Mesodermal cell (in vitro differentiated cells): Measurements from ENCODE around the gene SMPDL3B.

ENCODE experiments used
- H3K27ac ChIP-seq: 2 replicates; pipeline ENCODE4 v1.7.0; 2013; ENCODE audit warnings: mild to moderate bottlenecking, low read depth, low read length, moderate library complexity; ENCODE audit not compliant: severe bottlenecking
- H3K36me3 ChIP-seq: 2 replicates; pipeline ENCODE4 v1.7.1; 2013; ENCODE audit warnings: mild to moderate bottlenecking, low read length, moderate library complexity; ENCODE audit not compliant: control insufficient read depth, insufficient read depth
- H3K4me1 ChIP-seq: one replicate; pipeline ENCODE4 v1.7.1; 2013; ENCODE audit warnings: mild to moderate bottlenecking, low read length; ENCODE audit not compliant: insufficient read depth, control insufficient read depth, poor library complexity, severe bottlenecking
- H3K4me3 ChIP-seq: 2 replicates; pipeline ENCODE4 v1.7.0; 2013; ENCODE audit warnings: low read length, control low read depth, mild to moderate bottlenecking; ENCODE audit not compliant: insufficient read depth, poor library complexity, severe bottlenecking; ENCODE audit errors: extremely low read depth
- H3K9me3 ChIP-seq: 2 replicates; pipeline ENCODE4 v1.7.1; 2013; ENCODE audit warnings: mild to moderate bottlenecking, low read length, moderate library complexity; ENCODE audit not compliant: control insufficient read depth
- WGBS, 2 experiments: methylation state at CpG; one replicate each; pipeline ENCODE4 v1.1.5; 2013; ENCODE audit warnings: missing lambda C conversion rate in 2 of 2; ENCODE audit not compliant: insufficient coverage in 2 of 2; 5-methylcytosine and 5-hydroxymethylcytosine counted together

Gene SMPDL3B

GRCh38 chr1:27971674-27972073, 36.9 kb downstream of the SMPDL3B start:
- no peaks in the 10 kb centered on the region for H3K9me3 ChIP-seq

GRCh38 chr1:27972141-27972540, 37.3 kb downstream of the SMPDL3B start:
- Histone ChIP-seq H3K27ac (no peak overlapping the region), H3K36me3 (peaks cover 60% of the 10 kb centered on the region), H3K9me3 (no peaks in the 10 kb centered on the region), H3K4me1 (peaks cover 6% of the 10 kb centered on the region), H3K4me3 (no peak overlapping the region)
- 92 to 96% methylated on average over 2 to 4 of the region's 4 CpGs for WGBS, 2 experiments

More at GRCh38 chr1:27971674-27972073, 36.9 kb downstream of the SMPDL3B start:
- Histone ChIP-seq H3K4me3 (no peak overlapping the region), H3K36me3 (peaks cover 59% of the 10 kb centered on the region), H3K27ac (no peak overlapping the region), H3K4me1 (peaks cover 6% of the 10 kb centered on the region)

GRCh38 chr1:27973771-27974416, 39.1 kb downstream of the SMPDL3B start:
- Histone ChIP-seq H3K27ac (no peak overlapping the region), H3K4me3 (no peak overlapping the region)

GRCh38 chr1:27974417-27974781, 39.6 kb downstream of the SMPDL3B start:
- H3K4me3 ChIP-seq, result no peak overlapping the region
- peaks cover 6% of the 10 kb centered on the region for H3K4me1 ChIP-seq
- peaks cover 60% of the 10 kb centered on the region for H3K36me3 ChIP-seq
- H3K27ac ChIP-seq, result no peak overlapping the region
- no peaks in the 10 kb centered on the region for H3K9me3 ChIP-seq

More at GRCh38 chr1:27973771-27974416, 39.1 kb downstream of the SMPDL3B start:
- 86 to 92% methylated on average over 2 of the region's 4 CpGs for WGBS, 2 experiments
- H3K36me3 ChIP-seq, result peaks cover 58% of the 10 kb centered on the region
- H3K9me3 ChIP-seq, result no peaks in the 10 kb centered on the region
- H3K4me1 ChIP-seq, result peaks cover 6% of the 10 kb centered on the region

- Histone ChIP-seq H3K4me3 (no peak overlapping the region), H3K4me1 (no peaks in the 10 kb centered on the region), H3K9me3 (no peaks in the 10 kb centered on the region), H3K36me3 (peaks cover 37% of the 10 kb centered on the region), H3K27ac (no peak overlapping the region)
- WGBS, 2 experiments, result 100% methylated on average over 1 of the region's 1 CpG; no CpG with 5 or more reads in 1 of the 2 experiments
Observed at GRCh38 chr1:27979151-27979858, 44.5 kb downstream of the SMPDL3B start.

- WGBS, 2 experiments, result 90 to 95% methylated on average over 2 of the region's 2 CpGs
Observed at GRCh38 chr1:27979859-27980201, 45.0 kb downstream of the SMPDL3B start.

GRCh38 chr1:27980216-27980845, 45.5 kb downstream of the SMPDL3B start:
- Histone ChIP-seq H3K9me3 (no peaks in the 10 kb centered on the region), H3K27ac (no peak overlapping the region), H3K36me3 (peaks cover 38% of the 10 kb centered on the region), H3K4me3 (no peak overlapping the region), H3K4me1 (no peaks in the 10 kb centered on the region)
- 100% methylated on average over 1 of the region's 1 CpG; no CpG with 5 or more reads in 1 of the 2 experiments for WGBS, 2 experiments

More at GRCh38 chr1:27979859-27980201, 45.0 kb downstream of the SMPDL3B start:
- Histone ChIP-seq H3K4me3 (no peak overlapping the region), H3K36me3 (peaks cover 37% of the 10 kb centered on the region), H3K27ac (no peak overlapping the region), H3K9me3 (no peaks in the 10 kb centered on the region), H3K4me1 (no peaks in the 10 kb centered on the region)

- 83 to 88% methylated on average over 1 to 3 of the region's 3 CpGs for WGBS, 2 experiments
- Histone ChIP-seq H3K9me3 (no peaks in the 10 kb centered on the region), H3K36me3 (peaks cover 42% of the 10 kb centered on the region), H3K4me3 (no peak overlapping the region), H3K4me1 (no peaks in the 10 kb centered on the region), H3K27ac (no peak overlapping the region)
Observed at GRCh38 chr1:27981145-27981544, 46.3 kb downstream of the SMPDL3B start.

GRCh38 chr1:27990920-27991537, 56.2 kb downstream of the SMPDL3B start:
- H3K4me1 ChIP-seq, result peaks cover 8% of the 10 kb centered on the region
- no peak overlapping the region for H3K27ac ChIP-seq
- 78 to 100% methylated on average over 2 of the region's 3 CpGs for WGBS, 2 experiments
- no peaks in the 10 kb centered on the region for H3K9me3 ChIP-seq
- H3K4me3 ChIP-seq, result no peak overlapping the region
- H3K36me3 ChIP-seq, result peaks cover 83% of the 10 kb centered on the region

- WGBS, 2 experiments, result 84 to 85% methylated on average over 6 of the region's 6 CpGs
- peak overlapping the region; percentile 45 for H3K27ac ChIP-seq
Observed at GRCh38 chr1:27992276-27992675, 57.5 kb downstream of the SMPDL3B start.

More at GRCh38 chr1:27992276-27992675, 57.5 kb downstream of the SMPDL3B start:
- Histone ChIP-seq H3K36me3 (peaks cover 87% of the 10 kb centered on the region), H3K4me3 (no peak overlapping the region), H3K9me3 (no peaks in the 10 kb centered on the region), H3K4me1 (peaks cover 8% of the 10 kb centered on the region)
